Stomach smooth muscle (tissue), 2 donors: ENCODE data around the gene DRAXIN.
A peak's percentile ranks its signal among the peaks of the same experiment; 100 is the strongest.

Experiments
- H3K27ac ChIP-seq: one replicate; pipeline ENCODE4 v1.7.0; 2013; ENCODE audit warnings: mild to moderate bottlenecking, low read length, inconsistent platforms
- H3K27me3 ChIP-seq, 2 donors: one replicate each; pipeline ENCODE4 v1.7.0; 2013; ENCODE audit warnings: low read length in 2 of 2; ENCODE audit not compliant: insufficient read depth in 2 of 2, control insufficient read depth in 1 of 2
- H3K36me3 ChIP-seq, 2 donors: one replicate each; pipeline ENCODE4 v1.7.0; 2013; ENCODE audit warnings: low read length in 2 of 2; ENCODE audit not compliant: control insufficient read depth in 2 of 2, insufficient read depth in 2 of 2
- H3K4me1 ChIP-seq: one replicate; pipeline ENCODE4 v1.7.0; 2013; ENCODE audit warnings: low read length; ENCODE audit not compliant: control insufficient read depth, insufficient read depth
- H3K4me3 ChIP-seq, 2 donors: one replicate each; pipeline ENCODE4 v1.7.0; 2013; ENCODE audit warnings: low read length in 2 of 2
- H3K9ac ChIP-seq, 2 donors: one replicate each; pipeline ENCODE4 v1.7.0; 2013; ENCODE audit warnings: low read length in 2 of 2, mild to moderate bottlenecking in 1 of 2
- H3K9me3 ChIP-seq, 2 donors: one replicate each; pipeline ENCODE4 v1.7.0; 2013; ENCODE audit warnings: low read length in 2 of 2; ENCODE audit not compliant: control insufficient read depth in 2 of 2
- donor health status: healthy.
- donor health status: Pancreatic carcinoma.

The DRAXIN gene

DNA sequence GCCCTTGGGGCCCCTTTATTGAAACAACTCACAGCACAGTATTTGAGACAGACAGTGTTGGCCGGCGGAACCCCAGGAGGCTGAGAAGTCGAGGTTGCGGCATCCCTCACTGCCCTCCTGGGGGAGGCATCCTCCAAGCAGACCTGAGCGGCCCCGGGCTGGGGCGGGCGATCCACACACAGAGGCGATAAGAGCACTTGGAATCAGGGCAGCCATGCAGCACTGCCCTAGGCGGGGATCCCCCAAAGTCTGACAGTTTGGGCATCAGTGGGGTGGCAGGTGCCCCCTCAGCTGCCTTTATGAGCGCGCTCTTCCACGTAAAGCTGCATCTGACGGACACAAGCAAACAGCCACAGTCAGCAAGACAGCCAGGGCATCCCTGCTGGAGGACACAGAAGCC, 17.0 kb upstream of the DRAXIN start:
- no peaks in the 10 kb centered on the region for H3K4me1 ChIP-seq
- H3K27me3 ChIP-seq = no peaks in the 10 kb centered on the region
- H3K9me3 ChIP-seq = no peaks in the 10 kb centered on the region
- no peak overlapping the region for H3K4me3 ChIP-seq
- H3K36me3 ChIP-seq = peaks cover 22 to 24% of the 10 kb centered on the region in 2 donors
- H3K9ac ChIP-seq = no peak overlapping the region
- no peak overlapping the region for H3K27ac ChIP-seq

GRCh38 chr1:11675325-11675724, 16.2 kb upstream of the DRAXIN start:
- H3K27ac ChIP-seq = no peak overlapping the region
- peaks cover 4% of the 10 kb centered on the region for H3K4me1 ChIP-seq
- H3K9me3 ChIP-seq = no peaks in the 10 kb centered on the region
- peaks cover 22 to 24% of the 10 kb centered on the region in 2 donors for H3K36me3 ChIP-seq
- no peak overlapping the region for H3K4me3 ChIP-seq
- H3K9ac ChIP-seq = no peak overlapping the region
- no peaks in the 10 kb centered on the region for H3K27me3 ChIP-seq

DNA sequence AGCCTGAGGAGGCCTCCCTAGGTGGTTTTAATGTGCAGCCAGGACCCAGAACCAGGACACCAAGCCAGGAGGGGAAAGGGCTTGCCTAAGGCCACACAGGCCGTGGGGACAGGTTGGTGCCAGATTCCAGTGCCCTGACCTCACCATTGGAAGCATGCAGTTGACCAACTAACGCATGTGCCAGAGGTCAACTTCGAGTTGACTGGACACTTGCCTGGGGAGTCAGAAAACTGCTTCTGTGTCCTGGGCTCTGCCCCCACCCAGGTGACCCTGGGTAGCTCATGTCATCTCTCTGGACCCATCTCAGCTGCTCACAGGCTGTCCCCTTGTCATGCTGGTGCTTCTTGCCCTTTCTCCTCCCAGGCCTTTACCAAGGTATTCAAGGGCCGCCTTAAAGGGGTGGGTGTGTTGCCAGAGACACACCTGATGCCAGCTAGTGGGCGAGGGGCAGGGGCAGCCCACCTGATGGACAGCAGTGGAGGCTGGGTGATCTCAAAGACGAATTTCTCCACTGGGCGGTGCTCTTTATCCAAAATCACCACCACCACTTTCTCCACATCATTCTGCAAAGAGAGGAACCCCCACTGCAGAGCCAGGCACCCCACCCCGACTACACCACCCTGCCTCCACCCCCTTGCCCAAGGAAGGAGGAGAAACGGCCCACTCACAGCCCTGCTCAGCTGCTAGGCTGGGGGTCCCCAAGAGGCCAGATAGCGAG, 15.0 kb upstream of the DRAXIN start:
- Histone ChIP-seq H3K9ac (no peak overlapping the region), H3K27ac (no peak overlapping the region), H3K4me1 (peaks cover 10% of the 10 kb centered on the region), H3K27me3 (no peaks in the 10 kb centered on the region), H3K9me3 (no peaks in the 10 kb centered on the region), H3K4me3 (no peak overlapping the region), H3K36me3 (peaks cover 22% of the 10 kb centered on the region in 2 donors)

GRCh38 chr1:11678442-11678841, 13.1 kb upstream of the DRAXIN start:
- H3K27ac ChIP-seq = no peak overlapping the region
- no peak overlapping the region for H3K4me3 ChIP-seq
- peaks cover 12% of the 10 kb centered on the region for H3K4me1 ChIP-seq
- peaks cover 0 to 2% of the 10 kb centered on the region in 2 donors for H3K27me3 ChIP-seq
- H3K9me3 ChIP-seq = no peaks in the 10 kb centered on the region
- H3K36me3 ChIP-seq = peaks cover 17 to 18% of the 10 kb centered on the region in 2 donors
- H3K9ac ChIP-seq = no peak overlapping the region

- Histone ChIP-seq H3K4me3 (peak overlapping the region; percentile 87), H3K27ac (peak overlapping the region; percentile 49), H3K9me3 (no peaks in the 10 kb centered on the region), H3K36me3 (peaks cover 3 to 10% of the 10 kb centered on the region in 2 donors), H3K27me3 (peaks cover 0 to 2% of the 10 kb centered on the region in 2 donors), H3K4me1 (peaks cover 12% of the 10 kb centered on the region), H3K9ac (peak overlapping the region; percentile 73 to 83)
These were observed 11.0 kb upstream of the DRAXIN start for GRCh38 chr1:11680270-11681070.

DNA sequence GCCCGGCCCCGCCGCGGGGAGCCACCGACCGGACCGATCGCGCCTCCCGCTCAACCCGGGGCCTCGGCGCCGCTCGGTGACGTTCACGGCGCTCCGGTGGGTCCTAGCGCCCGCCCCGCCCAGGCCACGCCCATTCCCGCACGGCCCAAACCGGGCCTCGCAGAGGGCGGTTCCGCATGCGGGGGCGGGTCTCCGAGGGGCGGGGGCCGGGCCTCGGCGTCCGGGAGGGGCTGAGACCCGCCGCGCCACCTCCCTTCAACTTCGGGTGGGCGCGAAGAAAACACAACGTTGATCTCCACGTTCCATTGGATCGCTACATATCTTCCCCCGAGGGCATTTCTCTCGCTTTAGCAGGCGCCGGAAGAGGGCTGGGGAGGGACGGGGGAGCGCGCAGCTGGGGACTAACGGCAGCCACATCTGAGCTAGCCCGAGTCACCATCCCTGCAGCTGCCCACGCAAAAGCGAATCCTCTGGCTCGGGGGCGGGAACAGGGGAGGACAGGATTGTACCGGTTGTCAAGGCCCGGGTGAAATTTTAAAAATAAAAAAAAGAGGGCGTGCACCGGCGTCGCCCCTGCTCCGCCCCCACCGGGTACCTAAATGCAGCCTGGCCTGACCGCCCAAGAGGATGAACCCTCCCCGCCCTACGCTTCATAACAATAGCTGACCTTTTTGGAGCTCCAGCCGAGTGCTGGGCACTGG, 10.3 kb upstream of the DRAXIN start, which contains the start of gene MAD2L2:
MAD2L2 (minus strand) TSS at position 78 of the 701 bp plus-strand sequence. CDS start 547 bp downstream, outside the sequence.
- Histone ChIP-seq H3K27ac (peak within 1 kb of the TSS; percentile 49), H3K27me3 (peaks cover 0 to 3% of the 10 kb centered on the region in 2 donors), H3K4me1 (peaks cover 12% of the 10 kb centered on the region), H3K36me3 (peaks cover 0 to 4% of the 10 kb centered on the region in 2 donors), H3K4me3 (peak within 1 kb of the TSS; percentile 87), H3K9ac (peak within 1 kb of the TSS; percentile 73 to 83), H3K9me3 (no peaks in the 10 kb centered on the region)

GRCh38 chr1:11682287-11682771, 9.2 kb upstream of the DRAXIN start:
- Histone ChIP-seq H3K9ac (no peak overlapping the region), H3K4me1 (peaks cover 12% of the 10 kb centered on the region), H3K27me3 (peaks cover 0 to 4% of the 10 kb centered on the region in 2 donors), H3K36me3 (no peaks in the 10 kb centered on the region), H3K4me3 (no peak overlapping the region), H3K27ac (no peak overlapping the region), H3K9me3 (no peaks in the 10 kb centered on the region)

DNA sequence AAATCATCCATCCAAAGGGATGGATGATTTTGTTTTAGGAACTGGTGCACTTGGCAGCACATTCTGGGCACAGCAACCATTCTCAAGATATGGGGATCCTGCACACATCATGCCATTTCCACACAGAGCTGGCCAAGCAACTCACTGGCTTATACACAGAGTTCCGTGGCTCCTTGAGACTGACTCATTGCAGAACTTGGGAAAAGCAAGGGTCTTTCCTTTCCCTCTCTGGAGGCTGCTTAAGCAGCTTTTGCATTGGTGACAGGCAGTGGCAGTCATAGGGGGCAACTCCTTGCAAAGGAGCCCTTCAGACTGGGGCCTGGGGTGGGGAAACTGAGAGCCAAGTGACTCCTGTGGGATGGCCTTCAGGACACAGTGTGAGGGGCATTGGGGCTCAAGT, 8.7 kb upstream of the DRAXIN start:
- no peaks in the 10 kb centered on the region for H3K36me3 ChIP-seq
- no peak overlapping the region for H3K27ac ChIP-seq
- H3K4me3 ChIP-seq = no peak overlapping the region
- peaks cover 0 to 4% of the 10 kb centered on the region in 2 donors for H3K27me3 ChIP-seq
- H3K4me1 ChIP-seq = peaks cover 12% of the 10 kb centered on the region
- no peak overlapping the region for H3K9ac ChIP-seq
- no peaks in the 10 kb centered on the region for H3K9me3 ChIP-seq

GRCh38 chr1:11684070-11684469, 7.4 kb upstream of the DRAXIN start:
- Histone ChIP-seq H3K4me3 (no peak overlapping the region), H3K27ac (no peak overlapping the region), H3K9ac (no peak overlapping the region), H3K9me3 (no peaks in the 10 kb centered on the region), H3K27me3 (peaks cover 5 to 9% of the 10 kb centered on the region in 2 donors), H3K36me3 (no peaks in the 10 kb centered on the region), H3K4me1 (peaks cover 12% of the 10 kb centered on the region)

DNA sequence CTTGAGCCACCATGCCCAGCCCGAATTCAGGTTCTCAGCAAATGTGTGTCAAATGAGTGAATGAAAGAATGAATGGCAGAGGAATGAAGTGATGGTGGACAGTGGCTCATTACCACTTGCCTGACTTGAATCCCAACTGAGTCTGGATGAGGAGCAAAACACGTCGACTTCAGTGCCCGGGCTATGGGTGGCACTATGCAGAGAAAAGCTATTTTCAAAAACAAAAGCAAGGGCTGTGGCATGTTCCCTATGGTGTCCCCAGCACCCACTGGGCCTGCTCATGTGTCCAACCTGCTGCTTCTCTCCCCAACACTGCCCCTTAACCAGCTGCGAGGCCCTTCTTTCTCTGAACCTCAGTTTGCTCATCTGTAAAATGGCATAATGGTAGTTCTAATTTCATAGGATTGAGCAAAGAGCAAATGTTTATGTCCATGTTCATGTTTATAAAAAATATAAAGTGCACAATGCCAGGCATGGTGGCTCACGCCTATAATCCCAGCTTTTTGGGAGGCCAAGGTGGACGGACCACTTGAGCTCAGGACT, 6.2 kb upstream of the DRAXIN start:
- peaks cover 9% of the 10 kb centered on the region for H3K4me1 ChIP-seq
- no peaks in the 10 kb centered on the region for H3K9me3 ChIP-seq
- no peak overlapping the region for H3K9ac ChIP-seq
- H3K4me3 ChIP-seq = no peak overlapping the region
- H3K36me3 ChIP-seq = no peaks in the 10 kb centered on the region
- H3K27me3 ChIP-seq = peaks cover 9 to 18% of the 10 kb centered on the region in 2 donors
- H3K27ac ChIP-seq = no peak overlapping the region
